Measurements from ENCODE around the gene CEP70.
"Not testable (repeated sequence)": the region's sequence is repeated elsewhere in the genome, so short reads cannot be mapped to it uniquely, and the experiment has no call there.

CEP70 gene

DNA sequence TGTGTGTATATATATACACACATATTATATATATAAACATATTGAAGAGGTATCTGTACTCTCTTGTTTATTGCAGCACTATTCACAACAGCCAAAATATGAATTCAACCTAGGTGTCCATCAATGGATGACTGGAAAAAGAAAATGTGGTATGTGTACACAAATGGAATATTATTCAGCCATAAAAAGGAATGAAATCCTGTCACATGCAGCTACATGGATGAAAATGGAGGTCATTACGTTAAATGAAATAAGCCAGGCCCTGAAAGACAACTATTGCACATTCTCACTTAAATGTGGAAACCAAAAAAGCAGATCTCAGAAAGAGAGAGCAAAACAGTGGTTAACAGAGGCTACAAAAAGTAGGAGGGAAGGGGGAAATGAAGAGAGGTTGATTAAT lies 49.5 kb downstream of the CEP70 start:
- no peak for DNase-seq (ENCODE audit: low read depth, low spot score)
- H3K4me3 ChIP-seq (ENCODE audit: low read length), result no peak overlapping the region

DNA sequence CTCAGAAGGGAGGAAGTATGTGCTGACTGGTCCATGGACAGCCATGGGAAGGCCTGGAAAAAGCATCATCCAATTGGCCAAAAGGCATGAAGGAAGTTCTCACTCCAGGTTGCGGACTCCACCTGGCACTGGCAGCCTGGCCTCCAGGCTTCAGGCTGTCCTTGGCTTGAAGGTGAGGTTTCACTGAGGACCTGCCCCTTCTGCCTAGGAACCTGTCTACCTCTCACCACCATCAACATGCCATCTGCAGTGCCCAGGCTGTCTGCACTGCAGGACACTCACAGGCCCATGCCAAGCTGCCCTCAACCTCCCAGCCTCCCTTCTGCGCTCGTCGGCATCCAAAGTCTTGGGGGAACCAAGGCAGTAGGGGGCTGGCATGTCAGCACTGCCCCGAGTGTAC lies 51.1 kb downstream of the CEP70 start:
- no peak for DNase-seq (ENCODE audit: low read depth, low spot score)
- no peak overlapping the region for H3K4me3 ChIP-seq (ENCODE audit: low read length)

DNA sequence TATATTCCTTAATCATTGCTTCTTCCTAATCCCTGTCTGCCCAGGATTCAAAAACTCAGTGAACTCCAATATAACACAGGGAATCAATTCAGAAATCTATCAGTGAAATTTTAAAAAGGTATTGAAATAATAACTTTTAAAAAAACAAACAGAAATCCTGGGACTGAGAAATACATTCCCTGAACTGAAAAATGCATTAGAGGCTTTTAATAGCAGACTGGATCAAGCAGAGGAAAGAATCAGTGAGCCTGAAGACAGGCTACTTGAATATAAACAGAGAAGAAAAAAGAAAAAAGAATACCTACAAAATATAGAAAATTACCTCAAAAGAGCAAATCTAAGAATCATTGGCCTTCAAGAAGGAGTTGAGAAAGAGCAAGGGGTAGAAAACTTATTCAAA lies 54.7 kb downstream of the CEP70 start:
- DNase-seq (ENCODE audit: low read depth, low spot score), result no peak
- H3K4me3 ChIP-seq (ENCODE audit: low read length), result no peak overlapping the region

DNA sequence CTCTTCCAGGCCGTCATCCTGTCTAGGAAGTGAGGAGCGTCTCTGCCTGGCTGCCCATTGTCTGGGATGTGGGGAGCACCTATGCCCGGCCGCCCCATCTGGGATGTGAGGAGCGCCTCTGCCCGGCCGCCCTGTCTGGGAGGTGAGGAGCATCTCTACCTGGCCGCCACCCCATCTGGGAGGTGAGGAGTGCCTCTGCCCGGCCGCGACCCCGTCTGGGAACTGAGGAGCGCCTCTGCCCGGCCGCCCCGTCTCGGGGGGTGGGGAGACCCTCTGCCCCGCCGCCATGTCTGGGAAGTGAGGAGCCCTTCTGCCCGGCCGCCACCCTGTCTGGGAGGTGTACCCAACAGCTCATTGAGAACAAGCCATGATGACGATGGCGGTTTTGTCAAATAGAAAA lies 72.6 kb downstream of the CEP70 start:
- not testable (repeated sequence) for H3K4me3 ChIP-seq (ENCODE audit: low read length); DNase-seq (ENCODE audit: low read depth, low spot score)

DNA sequence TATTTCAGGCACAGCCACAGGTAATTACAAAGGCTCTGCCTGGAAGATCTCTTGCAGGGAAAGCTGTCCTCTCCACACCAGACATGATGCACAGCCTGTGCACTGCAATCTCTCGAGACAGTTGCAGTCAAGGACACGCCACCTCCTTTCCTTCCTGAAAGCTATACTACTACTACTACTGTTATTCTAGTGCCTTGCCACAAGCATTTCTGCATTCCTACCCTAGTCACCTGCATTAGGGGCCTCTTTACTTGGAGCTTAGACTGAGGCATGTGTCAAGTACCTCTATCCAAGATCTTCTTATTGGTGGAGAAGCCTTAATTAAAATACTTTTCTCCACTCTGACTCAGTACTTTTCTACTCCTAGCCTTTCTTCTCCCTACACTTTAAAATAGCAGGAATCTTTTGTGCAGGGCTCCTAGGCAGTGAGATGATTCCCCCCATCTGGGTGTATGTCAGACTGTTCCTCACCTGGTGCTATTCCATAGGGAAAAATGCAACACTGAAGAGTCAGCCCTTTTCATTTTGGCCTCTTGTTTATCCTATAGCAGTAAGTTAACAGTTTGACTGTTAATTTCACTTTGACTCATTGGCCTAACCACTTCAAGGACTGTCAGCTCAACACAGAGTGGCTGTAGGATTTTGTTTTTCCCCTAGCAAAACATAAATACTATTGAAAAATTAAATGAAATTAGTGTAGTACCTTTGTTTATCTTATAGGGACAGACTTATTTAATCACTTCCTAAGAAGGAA lies 80.8 kb downstream of the CEP70 start:
- DNase-seq (ENCODE audit: low read depth, low spot score), result peak; percentile 19

DNA sequence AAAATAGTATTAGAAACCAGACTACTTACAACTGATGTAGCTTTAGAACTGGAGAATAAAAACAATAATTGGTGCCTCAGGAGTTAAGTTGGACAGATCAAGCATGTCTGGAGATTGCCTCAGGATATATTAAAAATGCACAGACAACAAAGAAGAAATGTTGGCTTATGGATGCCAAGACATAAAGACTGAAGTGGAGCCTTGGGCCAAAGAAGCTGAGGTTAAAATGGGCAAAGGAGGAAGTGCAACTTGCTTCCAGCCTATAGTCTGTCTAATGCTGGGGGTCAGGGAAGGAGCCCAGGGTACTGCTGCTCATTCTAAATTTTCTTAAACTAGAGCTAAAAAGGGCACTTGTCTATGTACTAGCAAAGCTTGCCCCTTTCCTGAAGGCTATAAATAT lies 82.1 kb downstream of the CEP70 start:
- no peak for DNase-seq (ENCODE audit: low read depth, low spot score)
- no peak overlapping the region for H3K4me3 ChIP-seq (ENCODE audit: low read length)

More for the DNA sequence above, 80.8 kb downstream of the CEP70 start:
- H3K4me3 ChIP-seq (ENCODE audit: low read length), result no peak overlapping the region

DNA sequence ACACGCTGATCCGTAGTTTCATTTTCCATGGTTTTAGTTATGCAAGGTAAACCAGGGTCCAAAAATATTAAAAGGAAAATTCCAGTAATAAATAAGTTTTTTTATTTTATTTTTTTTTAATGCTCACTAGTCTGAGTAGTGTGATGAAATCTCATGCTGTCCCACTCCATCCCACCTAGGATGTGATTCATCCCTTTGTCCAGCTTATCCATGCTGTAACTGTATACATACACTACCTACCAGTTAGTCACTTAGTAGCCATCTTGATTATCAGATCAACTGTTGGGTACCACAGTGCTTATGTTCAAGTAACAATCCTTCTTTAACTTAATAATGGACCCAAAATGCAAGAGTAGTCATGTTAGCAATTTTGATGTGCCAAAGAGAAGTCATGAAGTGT lies 84.5 kb downstream of the CEP70 start:
- no peak overlapping the region for H3K4me3 ChIP-seq (ENCODE audit: low read length)
- no peak for DNase-seq (ENCODE audit: low read depth, low spot score)

DNA sequence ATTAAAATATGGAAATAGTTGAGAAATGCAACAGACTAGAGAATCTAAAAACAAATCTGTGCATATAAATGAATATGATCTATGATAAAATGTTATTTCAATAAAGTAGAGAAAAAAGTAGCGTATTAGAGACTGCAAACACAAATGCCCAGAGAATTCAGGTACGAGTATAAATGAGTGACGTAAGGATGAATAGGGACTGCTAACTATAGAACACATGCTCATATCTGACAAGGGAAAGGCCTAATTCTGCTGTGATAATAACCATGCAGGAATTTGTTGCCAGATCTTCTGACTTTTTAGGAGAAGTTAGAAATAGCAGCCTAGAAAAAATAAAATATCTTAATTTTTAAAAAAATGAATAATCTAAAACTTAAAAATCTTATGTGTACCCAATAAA lies 86.5 kb downstream of the CEP70 start:
- no peak for DNase-seq (ENCODE audit: low read depth, low spot score)
- no peak overlapping the region for H3K4me3 ChIP-seq (ENCODE audit: low read length)

DNA sequence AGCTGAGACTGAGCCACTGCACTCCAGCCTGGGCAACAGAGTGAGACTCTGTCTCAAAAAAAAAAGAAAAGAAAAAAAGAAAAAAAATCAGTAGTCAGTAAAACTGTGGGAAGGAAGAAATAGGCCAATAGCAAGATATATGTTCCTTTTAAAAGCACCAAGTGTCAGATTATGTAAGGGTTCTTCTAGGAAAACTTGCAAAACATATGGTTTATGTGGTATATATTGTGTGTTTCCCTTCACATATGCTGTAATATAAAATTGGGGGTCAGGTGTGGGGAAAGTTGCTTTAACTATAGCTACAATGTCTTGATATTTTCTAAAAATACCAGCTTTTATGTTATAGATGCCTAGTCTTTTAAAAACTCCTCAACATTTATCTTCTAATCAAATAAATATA lies 95.1 kb downstream of the CEP70 start:
- no peak overlapping the region for H3K4me3 ChIP-seq (ENCODE audit: low read length)
- no peak for DNase-seq (ENCODE audit: low read depth, low spot score)

DNA sequence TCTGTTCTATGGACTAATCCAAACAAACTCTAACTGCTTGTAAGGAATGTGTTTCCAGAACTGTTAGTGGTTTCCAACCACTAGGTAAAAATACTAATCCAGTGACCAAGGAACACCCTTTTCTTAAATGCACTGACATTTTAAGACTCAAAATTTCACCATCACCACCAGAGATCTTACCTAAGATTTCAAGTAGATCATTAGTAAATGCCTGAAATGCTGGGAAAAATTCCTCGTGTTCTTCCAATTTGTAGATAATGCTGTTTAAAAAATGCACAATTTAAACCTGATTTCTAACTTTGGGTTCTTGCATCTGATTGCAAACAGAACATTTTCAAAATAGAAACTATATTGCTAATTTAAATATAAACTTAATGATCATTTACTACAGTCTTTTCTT lies 96.2 kb downstream of the CEP70 start:
- DNase-seq (ENCODE audit: low read depth, low spot score), result no peak

DNA sequence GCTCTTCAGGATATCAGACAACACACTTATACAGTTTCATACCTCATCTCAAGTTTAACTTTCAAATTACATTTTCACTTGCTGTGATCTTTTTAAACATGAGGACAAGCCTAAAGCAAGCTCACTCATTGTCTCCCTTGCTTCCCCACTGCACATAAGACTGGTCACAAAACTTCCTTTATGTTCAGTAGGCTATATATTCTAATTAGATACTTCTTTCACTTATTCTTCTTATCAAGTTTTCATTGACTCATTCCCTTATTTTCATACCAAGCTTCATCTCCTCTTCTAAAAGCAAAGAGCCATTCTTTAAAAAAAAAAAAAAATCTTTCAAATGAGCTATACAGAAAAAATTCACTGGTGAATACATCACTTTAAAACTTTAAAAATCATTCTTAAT lies 97.0 kb downstream of the CEP70 start:
- H3K4me3 ChIP-seq (ENCODE audit: low read length), result no peak overlapping the region
- DNase-seq (ENCODE audit: low read depth, low spot score), result no peak

More for the DNA sequence above, 96.2 kb downstream of the CEP70 start:
- no peak overlapping the region for H3K4me3 ChIP-seq (ENCODE audit: low read length)

DNA sequence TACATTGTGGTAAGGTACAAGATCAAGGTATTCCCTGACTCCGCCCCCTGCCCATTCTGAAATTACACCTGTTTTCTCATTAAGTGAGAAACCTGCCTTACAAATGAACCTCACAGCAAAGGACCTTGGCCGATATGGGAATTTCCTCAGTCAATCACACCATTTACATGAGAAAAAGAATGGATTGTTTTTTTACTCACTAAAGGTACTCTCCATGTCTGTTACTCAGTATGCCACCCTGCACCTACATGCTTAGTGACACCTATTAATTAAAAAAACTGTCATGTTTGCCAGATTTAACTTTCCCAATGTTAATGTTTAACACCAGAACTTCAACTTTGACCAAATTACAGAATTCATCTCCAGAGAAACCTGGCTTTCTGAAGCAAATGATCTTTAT lies 97.6 kb downstream of the CEP70 start:
- no peak overlapping the region for H3K4me3 ChIP-seq (ENCODE audit: low read length)
- DNase-seq (ENCODE audit: low read depth, low spot score), result no peak

DNA sequence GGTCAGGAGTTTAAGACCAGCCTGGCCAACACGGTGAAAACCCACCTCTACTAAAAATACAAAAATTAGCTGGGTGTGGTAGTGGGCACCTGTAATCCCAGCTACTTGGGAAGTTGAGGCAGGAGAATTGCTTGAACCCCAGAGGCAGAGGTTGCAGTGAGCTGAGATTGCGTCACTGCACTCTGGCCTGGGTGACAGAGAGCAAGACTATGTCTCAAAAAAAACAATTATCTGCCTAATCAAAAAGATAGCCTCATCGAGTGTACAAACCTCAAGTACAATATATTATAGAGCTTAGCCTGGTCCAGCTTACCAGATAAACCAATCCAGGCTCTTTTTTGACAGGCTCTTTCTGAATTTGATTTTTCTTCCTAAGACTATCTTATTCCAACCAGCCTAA lies 98.4 kb downstream of the CEP70 start:
- DNase-seq (ENCODE audit: low read depth, low spot score); H3K4me3 ChIP-seq (ENCODE audit: low read length): not testable (repeated sequence)

DNA sequence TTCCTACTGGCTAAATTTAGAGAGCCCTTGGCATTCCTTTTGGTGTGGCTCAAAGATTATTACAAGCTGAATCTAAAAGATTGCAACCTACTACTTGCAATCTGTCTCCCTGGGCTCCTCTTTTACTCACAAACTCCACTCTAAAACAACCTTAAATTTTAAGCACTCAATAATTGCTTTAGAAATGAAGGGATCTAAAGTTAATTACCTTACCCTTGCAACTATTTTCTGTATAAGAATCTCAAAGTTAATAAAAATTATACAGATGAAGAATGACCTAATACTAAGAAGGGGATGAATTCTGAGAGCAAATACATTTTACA lies 99.5 kb downstream of the CEP70 start:
- no peak for DNase-seq (ENCODE audit: low read depth, low spot score)
- H3K4me3 ChIP-seq (ENCODE audit: low read length), result no peak overlapping the region

DNA sequence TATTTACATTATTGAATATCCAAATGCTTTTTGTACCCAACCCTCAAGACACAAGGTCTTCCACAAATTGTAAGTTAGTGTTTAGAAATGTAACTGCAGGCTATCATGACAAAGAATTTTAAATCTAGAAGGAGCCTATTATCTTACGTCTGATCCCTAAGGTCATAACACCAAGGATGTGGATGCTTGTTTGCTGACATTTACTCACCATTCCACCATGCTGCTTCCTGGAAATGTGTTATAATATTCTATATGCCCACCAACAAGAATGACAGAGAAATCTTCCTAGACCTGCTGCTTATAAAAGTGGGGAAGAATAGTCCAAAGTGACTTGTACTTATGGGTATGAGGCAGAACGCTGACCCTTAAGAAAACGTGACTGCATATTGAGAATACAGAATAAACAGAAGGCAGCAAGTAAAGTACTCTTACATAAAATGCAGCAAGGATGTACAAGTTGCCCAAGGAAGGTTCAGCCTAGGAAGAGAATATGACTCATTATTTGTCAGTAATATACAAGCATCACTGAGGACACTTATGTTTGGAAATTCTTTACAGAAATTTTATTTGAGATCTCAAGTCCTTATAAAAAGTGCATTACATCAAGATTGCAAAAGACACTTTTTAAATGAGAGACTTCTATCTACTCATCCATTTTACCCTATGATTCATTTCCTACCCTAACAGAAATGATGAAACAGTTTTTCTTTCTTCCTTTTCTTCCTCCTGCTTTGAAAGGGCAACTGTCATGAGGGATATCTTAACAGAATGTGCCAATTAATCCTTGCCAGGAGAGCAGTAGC lies 100.1 kb downstream of the CEP70 start:
- no peak for DNase-seq (ENCODE audit: low read depth, low spot score)
- H3K4me3 ChIP-seq (ENCODE audit: low read length), result no peak overlapping the region

DNA sequence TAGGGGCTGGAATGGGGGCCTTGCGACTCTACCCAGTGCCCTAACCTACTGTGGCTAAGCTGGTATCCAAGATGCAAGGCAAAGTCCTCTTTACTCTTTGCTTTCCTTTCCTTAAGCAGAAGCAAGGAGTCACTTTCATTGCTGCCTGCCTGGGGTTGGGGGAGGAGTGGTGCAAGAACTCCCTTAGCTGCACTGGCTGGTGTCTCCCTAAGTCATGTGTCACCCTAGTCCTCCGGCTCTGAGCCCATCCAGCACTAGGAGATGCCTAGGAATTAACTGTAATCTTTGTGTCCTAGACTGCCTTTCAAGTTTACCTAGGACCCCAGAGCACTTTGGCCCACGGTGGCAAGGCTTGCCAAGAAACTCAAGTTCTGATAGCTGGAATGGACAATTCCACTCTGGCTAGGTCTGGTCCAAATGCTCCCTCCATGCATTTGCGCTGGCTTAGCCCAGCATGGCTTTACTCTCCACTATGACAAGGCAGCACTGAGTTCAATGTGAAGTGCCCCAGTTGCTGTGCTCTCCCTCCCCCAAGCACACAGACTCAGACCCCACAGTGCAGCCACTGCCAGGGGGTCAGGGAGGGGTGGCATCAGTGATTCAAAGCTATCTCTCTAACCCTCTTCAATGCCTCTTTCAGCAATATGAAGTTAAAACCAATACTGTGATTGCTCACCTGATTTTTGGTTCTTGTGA lies 100.9 kb downstream of the CEP70 start:
- H3K4me3 ChIP-seq (ENCODE audit: low read length), result no peak overlapping the region
- DNase-seq (ENCODE audit: low read depth, low spot score), result no peak

DNA sequence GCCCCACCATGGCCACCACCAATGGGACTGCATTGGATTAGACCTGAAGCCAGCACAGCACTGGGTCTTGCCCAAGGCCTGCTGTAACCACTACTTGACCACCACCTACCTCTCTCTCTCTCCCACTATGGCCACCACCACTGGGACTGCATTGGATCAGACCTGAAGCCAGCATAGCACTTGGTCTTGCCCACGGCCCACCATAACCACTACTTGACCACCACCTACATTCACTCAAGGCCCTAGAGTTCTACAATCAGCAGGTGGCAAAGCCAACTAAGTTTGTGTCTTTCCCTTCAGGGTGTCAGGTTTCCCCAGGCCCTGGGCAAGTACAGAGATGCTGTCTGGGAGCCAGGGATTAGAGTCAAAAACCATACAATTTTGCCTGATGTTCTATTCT lies 102.1 kb downstream of the CEP70 start:
- DNase-seq (ENCODE audit: low read depth, low spot score), result no peak
- H3K4me3 ChIP-seq (ENCODE audit: low read length), result no peak overlapping the region

DNA sequence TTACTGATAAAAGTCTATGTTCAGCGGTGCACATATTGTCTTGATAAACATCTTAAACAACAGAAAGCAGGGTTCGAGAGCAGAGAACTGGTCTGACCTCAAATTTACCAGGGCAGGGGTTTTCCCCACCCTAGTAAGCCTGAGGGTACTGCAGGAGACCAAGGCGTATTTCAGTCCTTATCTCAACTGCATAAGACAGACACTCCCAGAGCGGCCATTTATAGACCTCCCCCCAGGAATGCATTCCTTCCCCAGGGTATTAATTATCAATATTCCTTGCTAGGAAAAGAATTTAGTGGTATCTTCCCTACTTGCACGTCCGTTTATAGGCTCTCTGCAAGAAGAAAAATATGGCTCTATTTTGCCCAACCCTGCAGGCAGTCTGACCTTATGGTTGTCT lies 107.5 kb downstream of the CEP70 start:
- H3K4me3 ChIP-seq (ENCODE audit: low read length); DNase-seq (ENCODE audit: low read depth, low spot score): not testable (repeated sequence)

DNA sequence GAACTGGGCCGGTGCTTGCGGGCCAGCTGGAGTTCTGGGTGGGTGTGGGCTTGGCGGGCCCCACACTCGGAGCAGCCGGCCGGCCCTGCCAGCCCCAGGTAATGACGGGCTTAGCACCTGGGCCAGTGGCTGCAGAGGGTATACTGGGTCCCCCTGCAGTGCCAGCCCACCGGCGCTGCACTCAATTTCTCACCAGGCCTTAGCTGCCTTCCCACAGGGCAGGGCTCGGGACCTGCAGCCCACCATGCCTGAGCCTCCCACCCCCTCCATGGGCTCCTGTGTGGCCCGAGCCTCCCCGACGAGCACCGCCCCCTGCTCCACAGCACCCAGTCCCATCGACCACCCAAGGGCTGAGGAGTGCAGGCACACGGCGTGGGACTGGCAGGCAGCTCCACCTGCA lies 109.4 kb downstream of the CEP70 start:
- DNase-seq (ENCODE audit: low read depth, low spot score); H3K4me3 ChIP-seq (ENCODE audit: low read length): not testable (repeated sequence)

DNA sequence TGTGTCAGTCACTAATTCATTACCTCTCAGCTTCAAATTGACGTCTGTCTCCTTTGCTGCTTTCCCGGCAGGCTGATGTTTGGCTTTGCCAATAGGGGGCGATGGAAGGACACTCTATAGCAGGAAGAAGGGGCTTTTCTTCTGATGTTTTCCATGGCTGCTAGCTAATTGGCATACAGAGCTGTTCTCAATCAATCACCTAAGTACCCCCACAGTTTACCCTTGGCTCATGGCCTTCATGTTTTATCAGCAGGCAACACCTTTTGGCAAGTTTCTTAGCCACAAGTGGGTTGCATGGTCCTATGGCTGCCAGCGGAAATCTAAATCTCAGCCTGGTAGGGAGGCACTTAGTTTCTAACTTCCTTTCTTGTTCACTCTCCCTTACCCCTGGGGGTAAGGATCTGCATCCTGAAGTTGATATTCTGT lies 114.6 kb downstream of the CEP70 start:
- no peak overlapping the region for H3K4me3 ChIP-seq (ENCODE audit: low read length)
- DNase-seq (ENCODE audit: low read depth, low spot score), result peak; percentile 69
